NCI-H2029 treated with DMSO at 0.1 percent for 48 hours (cell line): ENCODE results near the gene RFX3.

Experiments
- DNase-seq: peaks from one replicate; lab custom pipeline; 2025; lab: John Stamatoyannopoulos, UW

Gene RFX3

GRCh38 chr9:3513265-3513818 is 12.5 kb downstream of the RFX3 start:
- DNase-seq: no peak

GRCh38 chr9:3511551-3511950 is 14.2 kb downstream of the RFX3 start:
- no peak for DNase-seq

DNA sequence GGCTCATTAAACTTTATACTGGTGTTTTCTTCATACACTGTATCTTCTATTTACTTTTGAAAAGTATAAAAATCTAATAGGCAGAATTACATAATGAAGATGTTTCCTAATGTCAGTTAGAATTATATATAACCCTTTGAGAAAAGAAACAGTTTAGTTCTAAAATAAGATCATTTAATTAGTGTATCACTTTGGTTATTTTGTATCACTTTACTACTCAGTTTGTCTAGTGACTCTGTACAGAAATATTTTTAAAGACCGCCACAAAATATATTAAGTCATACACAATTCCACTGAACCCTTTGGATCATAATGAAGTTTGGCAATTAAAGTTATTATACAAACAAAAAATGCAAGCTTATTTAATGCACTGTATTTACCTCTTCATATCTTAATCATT is 15.0 kb downstream of the RFX3 start:
- DNase-seq: no peak

DNA sequence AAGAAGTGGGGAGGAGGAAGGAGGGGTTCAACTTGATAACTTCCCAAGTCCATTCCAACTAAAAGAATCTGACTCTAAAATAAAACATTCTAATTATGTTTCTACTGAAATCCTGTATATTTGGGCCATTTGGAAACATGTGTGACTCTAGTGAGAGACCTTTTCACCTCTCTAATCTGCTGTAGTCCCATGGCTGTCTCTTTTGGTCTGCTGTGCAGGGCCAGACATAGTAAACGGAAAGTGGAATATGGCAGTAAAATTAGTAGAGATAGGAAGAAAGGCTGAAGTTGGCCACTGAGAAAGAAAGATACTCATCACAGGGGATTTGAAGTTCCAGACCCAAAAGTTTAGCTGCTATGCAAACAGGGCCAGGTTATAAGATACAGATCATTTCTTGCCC is 15.9 kb downstream of the RFX3 start:
- DNase-seq: no peak

- no peak for DNase-seq
These were observed 17.1 kb downstream of the RFX3 start for GRCh38 chr9:3508521-3509291.

DNA sequence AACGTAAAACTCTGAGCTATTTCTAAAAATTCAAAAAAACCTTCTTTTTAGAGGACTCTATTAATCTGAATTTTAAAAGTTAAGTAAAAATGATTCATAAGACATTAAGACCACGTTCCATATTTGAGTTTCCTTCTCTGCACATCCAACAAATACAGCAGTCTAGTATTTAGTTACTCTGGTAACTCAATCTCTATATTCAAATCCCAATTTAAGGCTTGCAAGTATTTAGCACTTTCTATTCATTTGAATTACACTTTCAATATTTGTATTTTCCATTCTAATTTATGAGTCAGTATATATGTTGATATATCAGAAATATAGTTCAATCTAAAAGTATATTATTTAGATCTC is 17.7 kb downstream of the RFX3 start:
- DNase-seq: no peak

GRCh38 chr9:3507395-3508077 is 18.3 kb downstream of the RFX3 start:
- no peak for DNase-seq

DNA sequence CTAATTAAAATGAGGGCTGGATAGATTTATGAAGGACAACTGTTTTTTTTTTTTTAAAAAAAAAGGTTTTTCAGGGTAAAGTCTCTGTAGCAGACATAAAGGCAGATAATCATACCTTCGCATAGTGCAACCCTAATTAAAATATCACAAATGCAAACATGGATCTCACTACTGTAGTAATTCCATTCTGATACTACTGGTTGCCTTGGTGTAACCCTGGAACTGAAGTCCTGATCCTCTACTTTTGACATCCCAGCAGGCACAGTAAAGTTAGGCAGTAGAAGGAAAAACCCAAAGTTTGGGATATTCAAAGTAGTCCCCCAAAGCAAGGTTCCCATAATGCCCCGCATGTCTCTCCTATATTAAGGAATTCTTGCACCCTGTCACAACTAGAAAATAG is 19.6 kb downstream of the RFX3 start:
- no peak for DNase-seq

DNA sequence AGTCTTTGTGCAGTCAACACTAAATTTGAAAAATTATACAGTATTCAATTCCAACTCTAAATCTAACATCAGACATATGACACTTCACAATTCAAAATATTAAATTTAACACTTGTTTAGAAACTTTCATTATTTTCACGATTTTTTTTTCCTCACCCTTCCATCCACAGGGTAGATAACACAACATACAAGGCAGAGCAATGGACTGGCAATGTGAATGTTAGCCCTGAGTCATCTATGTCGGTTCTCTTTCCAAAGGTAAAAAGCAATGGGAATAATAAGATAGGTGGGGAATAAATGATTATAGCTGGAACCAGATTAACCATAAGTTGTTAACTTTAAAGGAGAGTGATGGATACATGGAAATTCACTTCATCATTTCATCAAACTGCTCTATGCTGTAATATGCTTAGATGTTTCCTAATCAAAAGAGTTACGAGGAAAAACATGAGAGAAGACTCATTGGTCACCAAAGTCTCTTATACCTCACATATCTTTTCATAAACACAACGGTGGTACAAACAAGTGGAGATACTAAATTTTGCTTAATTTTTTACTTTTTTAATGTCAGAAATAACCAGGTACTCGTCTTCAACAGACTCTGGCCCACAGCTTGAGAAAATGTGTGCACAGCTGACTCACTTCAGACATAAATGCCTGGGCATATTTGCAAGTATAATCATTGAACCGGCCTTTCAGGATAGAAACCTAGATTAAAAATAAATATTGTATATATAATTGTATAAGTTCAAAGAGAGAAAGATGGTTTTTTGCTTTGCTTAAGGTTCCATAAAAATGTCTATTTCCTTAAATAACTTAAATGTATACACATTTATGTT is 23.0 kb downstream of the RFX3 start:
- DNase-seq: no peak

- DNase-seq: no peak
These were observed 25.8 kb downstream of the RFX3 start for GRCh38 chr9:3500044-3500443.

- peak; percentile 2 for DNase-seq
These were observed 27.1 kb downstream of the RFX3 start for GRCh38 chr9:3498691-3499090.

DNA sequence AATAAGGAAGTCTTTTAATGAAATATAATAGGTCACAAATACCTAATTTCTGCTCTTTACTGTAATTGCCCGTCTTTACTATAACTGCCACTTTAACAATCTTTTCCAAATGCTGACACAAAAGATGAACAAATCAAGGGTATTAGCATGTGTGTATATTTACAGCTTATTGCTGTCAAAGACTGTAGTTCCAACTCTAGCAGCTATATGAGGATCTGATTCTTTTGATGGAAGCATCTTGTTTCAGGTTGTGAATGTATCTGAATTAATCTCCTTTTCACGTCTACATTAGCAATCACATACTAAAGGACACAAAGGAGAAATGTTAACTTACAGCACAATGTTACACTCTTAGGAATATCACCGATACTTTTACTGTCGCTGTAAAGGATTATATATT is 27.9 kb downstream of the RFX3 start:
- no peak for DNase-seq

- no peak for DNase-seq
These were observed 28.4 kb downstream of the RFX3 start for GRCh38 chr9:3497401-3497800.

- no peak for DNase-seq
These were observed 29.9 kb downstream of the RFX3 start for GRCh38 chr9:3495855-3496254.

DNA sequence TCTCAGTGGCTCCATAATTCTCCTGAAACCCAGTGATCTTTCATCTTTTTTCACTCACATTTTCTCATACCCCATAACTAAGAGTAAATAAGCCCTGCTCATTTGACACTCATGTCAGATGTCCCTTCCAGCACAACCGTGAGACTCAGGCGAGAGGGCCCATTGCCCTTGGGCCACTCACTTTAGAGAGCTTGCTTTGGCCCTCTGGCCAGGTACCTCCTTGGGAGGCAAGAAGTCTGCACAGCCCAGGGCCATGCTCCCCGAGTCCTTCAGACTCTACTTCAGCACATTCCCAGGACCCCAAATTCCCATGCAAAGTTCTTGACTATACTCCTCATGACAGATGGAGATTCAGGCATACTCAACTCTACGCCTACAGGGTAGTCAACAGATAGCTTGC is 33.6 kb downstream of the RFX3 start:
- DNase-seq: no peak

DNA sequence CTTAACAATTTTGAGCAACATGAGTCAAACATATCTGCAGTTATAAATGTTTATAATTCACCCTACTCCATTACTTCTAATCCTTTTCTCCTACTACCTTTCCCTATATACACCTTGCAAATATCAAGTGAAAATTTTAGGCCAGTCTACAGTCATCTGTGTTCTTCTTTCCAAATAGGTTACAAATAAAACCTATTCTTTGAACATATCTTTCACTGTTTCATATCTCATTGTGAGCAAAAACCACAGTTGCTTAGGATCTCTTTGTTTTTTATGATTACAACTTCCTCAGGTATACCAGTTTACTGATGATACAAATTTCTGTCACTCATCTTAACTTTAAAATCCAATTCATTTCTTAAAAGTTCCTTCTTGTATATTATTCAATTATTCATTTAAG is 34.4 kb downstream of the RFX3 start:
- no peak for DNase-seq

DNA sequence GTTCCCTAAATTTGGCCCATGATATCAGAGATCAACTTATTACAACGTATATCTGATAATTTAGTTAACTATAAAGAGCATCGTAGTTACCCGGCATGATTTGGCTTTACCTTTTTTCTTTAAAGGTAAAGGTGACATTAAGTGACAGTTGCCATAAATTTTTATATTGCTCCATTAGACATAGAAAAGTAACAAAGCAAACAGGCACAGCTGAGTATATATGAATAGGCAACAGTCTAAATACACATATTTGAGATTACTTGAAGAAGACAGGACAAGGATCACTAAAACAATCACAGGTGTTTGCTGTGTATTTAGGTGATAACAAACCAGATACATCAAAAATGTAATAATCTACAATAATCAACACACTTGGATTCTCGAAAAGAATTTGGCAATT is 34.8 kb downstream of the RFX3 start:
- no peak for DNase-seq

DNA sequence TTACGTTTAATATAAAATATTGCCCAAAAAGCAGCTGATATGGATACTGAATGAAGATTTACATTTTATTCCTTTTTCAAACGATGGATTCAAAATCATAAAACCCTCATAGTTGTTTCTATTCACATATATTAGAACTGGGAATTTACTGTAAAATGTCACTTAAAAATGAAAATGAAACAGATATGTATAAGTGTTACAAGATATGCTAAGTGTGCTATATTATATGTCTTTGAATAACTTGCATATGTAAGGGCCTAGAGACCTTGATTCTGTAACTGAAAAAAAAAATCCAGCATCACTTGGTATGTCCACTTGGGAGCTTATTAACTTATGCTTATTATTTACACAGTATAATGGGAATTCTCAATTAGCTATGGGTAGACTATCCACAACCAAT is 43.2 kb downstream of the RFX3 start:
- DNase-seq: no peak

- DNase-seq: no peak
These were observed 45.5 kb downstream of the RFX3 start for GRCh38 chr9:3480353-3480655.

GRCh38 chr9:3479514-3480352 is 46.1 kb downstream of the RFX3 start:
- DNase-seq: no peak

- DNase-seq: no peak
These were observed 47.2 kb downstream of the RFX3 start for GRCh38 chr9:3478549-3478953.

GRCh38 chr9:3477236-3477834 is 48.5 kb downstream of the RFX3 start:
- DNase-seq: no peak
